GM12878 (cell line): Measurements from ENCODE around the gene RNF166. TPM values are rescaled to one million over a fixed set of nuclear protein-coding genes. Genes with fewer than 3 reads are reported as not detected.

Source experiments
- ATAC-seq: fragments of 200-7000 bp; cut with Tn5 transposase; 3 replicates; pipeline ENCODE4 v1.9.1; 2020; ENCODE audit warnings: mild to moderate bottlenecking, moderate library complexity
- BruUV-seq: library from RNA; stranded (reverse); fragments of 400-500 nt; replicated peaks from 2 replicates; lab custom pipeline; 2021; lab: Mats Ljungman, UMichigan
- CTCF ChIA-PET: fragments of 300-600 bp; sonication (Branson Sonifier 250); formaldehyde crosslinking; extraction: SDS; loops from one replicate; lab custom pipeline; 2021; ENCODE audit warnings: inconsistent platforms; lab: Yijun Ruan, JAX
- POLR2A ChIA-PET: fragments of 350-600 bp; formaldehyde crosslinking; extraction: SDS; loops from one replicate; lab custom pipeline; 2021; ENCODE audit warnings: inconsistent platforms; lab: Charles Lee
- RAD21 ChIA-PET: fragments of 300-600 bp; sonication (Branson Sonifier 250); formaldehyde crosslinking; loops from one replicate; lab custom pipeline; 2023; ENCODE audit warnings: antibody characterized with exemption; ENCODE audit not compliant: unreplicated experiment; lab: Charles Lee
- SMC1A ChIA-PET: fragments of 300-600 bp; sonication (Branson Sonifier 250); formaldehyde crosslinking; loops from one replicate; lab custom pipeline; 2023; ENCODE audit not compliant: unreplicated experiment, uncharacterized antibody; lab: Charles Lee
- DNase-seq: peaks from one replicate; pipeline ENCODE4 v3.0.0-alpha.2; 2011; ENCODE audit warnings: low read depth, low spot score
- FAIRE-seq: peaks from 3 replicates; lab custom pipeline; 2011; peaks lifted over from hg19 to GRCh38; lab: Jason Lieb, UNC
- H2AFZ ChIP-seq: 2 replicates; pipeline ENCODE4 v1.6.0; 2011; ENCODE audit warnings: low read depth, low read length, control low read depth; ENCODE audit not compliant: control insufficient read depth
- H3K27ac ChIP-seq: 2 replicates; pipeline ENCODE4 v1.5.1; 2011; ENCODE audit warnings: control low read depth; ENCODE audit not compliant: control insufficient read depth, insufficient read depth
- H3K27me3 ChIP-seq, 2 experiments: replicated peaks in 1 of 2; 2 replicates each; pipeline versions ENCODE4 v1.6.0 to v1.6.1; 2011; ENCODE audit warnings: low read length in 1 of 2; ENCODE audit not compliant: control insufficient read depth in 2 of 2, insufficient read depth in 2 of 2
- H3K36me3 ChIP-seq, 2 experiments: 2 replicates each; pipeline ENCODE4 v1.5.1; 2011; ENCODE audit warnings: low read length in 1 of 2; ENCODE audit not compliant: control insufficient read depth in 2 of 2, insufficient read depth in 2 of 2
- H3K4me1 ChIP-seq: 2 replicates; pipeline ENCODE4 v1.6.1; 2011; ENCODE audit warnings: mild to moderate bottlenecking, low read length, moderate library complexity, mixed read lengths; ENCODE audit not compliant: control insufficient read depth, insufficient read depth
- H3K4me2 ChIP-seq: 2 replicates; pipeline ENCODE4 v1.6.0; 2011; ENCODE audit warnings: control low read depth; ENCODE audit not compliant: control insufficient read depth, insufficient read depth
- H3K4me3 ChIP-seq: fragments of 200-600 bp; sonication (generic); 2 replicates; pipeline ENCODE4 v1.5.1; 2016
- H3K79me2 ChIP-seq: 2 replicates; pipeline ENCODE4 v1.6.0; 2011; ENCODE audit warnings: low read length; ENCODE audit not compliant: control insufficient read depth, insufficient read depth
- H3K9ac ChIP-seq: 2 replicates; pipeline ENCODE4 v1.8.0; 2011; ENCODE audit warnings: low read length, control low read depth, mixed read lengths; ENCODE audit not compliant: control insufficient read depth, insufficient read depth
- H3K9me3 ChIP-seq: replicated peaks from 3 replicates; pipeline ENCODE4 v1.5.1; 2011; ENCODE audit warnings: mild to moderate bottlenecking, low read length; ENCODE audit not compliant: control insufficient read depth, insufficient read depth
- H4K20me1 ChIP-seq: 2 replicates; pipeline ENCODE4 v1.6.0; 2011; ENCODE audit not compliant: control insufficient read depth, insufficient read depth
- BMI1 ChIP-seq: fragments of 450-650 bp; IDR thresholded peaks from 2 replicates; pipeline ENCODE4 v1.6.1; 2016; ENCODE audit warnings: mild to moderate bottlenecking, moderate library complexity, borderline replicate concordance
- EED ChIP-seq: sonication (generic); IDR thresholded peaks from 2 replicates; pipeline ENCODE4 v1.6.1; 2016; ENCODE audit warnings: antibody characterized with exemption, low read depth
- NR2C1 ChIP-seq: fragments of 450-650 bp; IDR thresholded peaks from 2 replicates; pipeline ENCODE4 v1.6.1; 2017; ENCODE audit warnings: antibody characterized with exemption, mild to moderate bottlenecking, moderate library complexity
- SUZ12 ChIP-seq: fragments of 200-600 bp; sonication (generic); IDR thresholded peaks from one replicate; pipeline ENCODE4 v1.6.1; 2018; ENCODE audit warnings: antibody characterized with exemption, mild to moderate bottlenecking; ENCODE audit not compliant: unreplicated experiment
- WGBS: methylation state at CpG from one replicate; pipeline ENCODE4 v1.1.6; 2016; ENCODE audit warnings: low lambda C conversion rate; ENCODE audit not compliant: insufficient replicate concordance, insufficient coverage; ENCODE audit errors: missing lambda C conversion rate; 5-methylcytosine and 5-hydroxymethylcytosine counted together
- in situ Hi-C: fragments of 300-500 bp; cut with MboI; formaldehyde crosslinking; loops from 9 replicates; pipeline ENCODE4 v1.14.3; 2018; ENCODE audit warnings: mixed read lengths
- intact Hi-C: fragments of 100-400 bp; cut with micrococcal nuclease; formaldehyde crosslinking; loops from one replicate; pipeline ENCODE4 v1.14.2; 2022; ENCODE audit not compliant: unreplicated experiment
- polyA plus RNA-seq, 11 experiments: library from polyadenylated mRNA; depleted of rRNA in 4 of 11; unstranded in 6 of 11; stranded (reverse) in 5 of 11; fragments of >200 nt; fragmentation: Nextera tagmentation in 4 of 11; fragmentation: Illumina TruSeq in 1 of 11; extraction: Ambion mirVana in 4 of 11; extraction: Trizol in 1 of 11; gene quantifications; 1 replicate in 1 of 11; 2 replicates in 10 of 11; pipeline versions ENCODE4 v1.2.1 to v1.2.3, GENCODE V29; 2011 to 2016; ENCODE audit warnings: inconsistent platforms in 2 of 11, missing spikeins in 2 of 11, low read depth in 1 of 11
- total RNA-seq, 4 experiments: library from RNA; depleted of rRNA in 3 of 4; stranded (reverse); fragments of >200 nt in 3 of 4; fragmentation: Illumina TruSeq in 1 of 4; extraction: Trizol in 1 of 4; gene quantifications; 2 replicates each; pipeline versions ENCODE4 v1.2.1 to v1.2.3, GENCODE V29; 2013 to 2021
- TF ChIP-seq, protein P1 (sequence below): fragments of 150-350 bp; IDR thresholded peaks from 2 replicates; pipeline ENCODE4 v1.6.1; 2014; ENCODE audit warnings: mild to moderate bottlenecking, low read depth, low read length

Gene RNF166
- total and polyA plus RNA-seq, 10 of the 15 experiments (the other 5 are each of a cell fraction or from before 2014, with no cell fraction given), result 0.48 to 32.8 (median 12.1) TPM

DNA sequence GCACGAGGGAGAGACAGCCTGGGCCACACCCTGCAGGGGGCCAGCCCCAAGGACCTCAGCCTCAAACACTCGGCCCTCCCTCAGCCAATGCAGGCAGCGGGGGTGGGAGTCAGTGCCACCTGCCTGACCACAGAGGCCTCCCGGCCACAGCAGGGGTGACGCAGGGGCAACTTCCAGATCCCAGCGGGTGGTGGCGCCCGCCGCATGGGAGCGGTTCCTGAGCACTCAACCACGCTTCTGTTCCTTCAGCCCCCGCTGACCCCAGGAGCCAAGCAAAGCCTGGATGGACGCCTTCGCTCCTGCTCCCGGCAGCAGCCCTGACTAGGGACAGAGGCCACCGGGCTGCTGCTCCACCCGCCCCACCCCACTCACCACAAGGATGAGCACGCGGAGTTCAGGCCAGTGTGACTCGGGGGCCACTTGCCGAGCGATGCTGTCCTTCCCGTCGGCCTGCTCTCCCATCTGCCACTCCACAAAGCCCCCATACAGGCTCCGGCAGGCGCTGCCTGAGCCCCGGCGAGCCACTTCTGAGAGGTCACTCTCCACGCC is 50.4 kb downstream of the RNF166 start:
- CTCF ChIA-PET, result no interaction called here
- no TSS peak for BruUV-seq
- FAIRE-seq (no peak), ATAC-seq (no peak), DNase-seq (no peak)
- Histone ChIP-seq H3K9ac (no peak overlapping the region), H3K79me2 (peaks cover 21% of the 10 kb centered on the region), H3K27ac (no peak overlapping the region), H3K4me1 (peaks cover 11% of the 10 kb centered on the region), H2AFZ (no peak overlapping the region), H3K36me3 (peaks cover 6 to 19% of the 10 kb centered on the region in 2 experiments), H3K9me3 (no peaks in the 10 kb centered on the region), H3K4me2 (no peak overlapping the region), H3K4me3 (no peak overlapping the region), H3K27me3 (no peaks in the 10 kb centered on the region), H4K20me1 (no peaks in the 10 kb centered on the region)
- POLR2A ChIA-PET, result no interaction called here
- in situ Hi-C loops, result no loop called here
- RAD21 ChIA-PET, result no interaction called here
- intact Hi-C loops, result no loop called here
- WGBS, result 97% methylated on average over 28 of the region's 29 CpGs
- SMC1A ChIA-PET, result no interaction called here
- TF ChIP-seq NR2C1 (no peak), BMI1 (no peak), EED (no peak), SUZ12 (no peak)
- TF ChIP-seq, protein P1, sequence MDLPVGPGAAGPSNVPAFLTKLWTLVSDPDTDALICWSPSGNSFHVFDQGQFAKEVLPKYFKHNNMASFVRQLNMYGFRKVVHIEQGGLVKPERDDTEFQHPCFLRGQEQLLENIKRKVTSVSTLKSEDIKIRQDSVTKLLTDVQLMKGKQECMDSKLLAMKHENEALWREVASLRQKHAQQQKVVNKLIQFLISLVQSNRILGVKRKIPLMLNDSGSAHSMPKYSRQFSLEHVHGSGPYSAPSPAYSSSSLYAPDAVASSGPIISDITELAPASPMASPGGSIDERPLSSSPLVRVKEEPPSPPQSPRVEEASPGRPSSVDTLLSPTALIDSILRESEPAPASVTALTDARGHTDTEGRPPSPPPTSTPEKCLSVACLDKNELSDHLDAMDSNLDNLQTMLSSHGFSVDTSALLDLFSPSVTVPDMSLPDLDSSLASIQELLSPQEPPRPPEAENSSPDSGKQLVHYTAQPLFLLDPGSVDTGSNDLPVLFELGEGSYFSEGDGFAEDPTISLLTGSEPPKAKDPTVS, result no peak
